Measurements from ENCODE around the gene ARHGAP15. TPM values are rescaled to one million over a fixed set of nuclear protein-coding genes. Genes with fewer than 3 reads are reported as not detected.

The ARHGAP15 gene
- total RNA-seq, 2 donors from 2014 or later, result 11.0 to 11.8 TPM

GRCh38 chr2:143345887-143346787, 216.9 kb downstream of the ARHGAP15 start:
- no peaks in the 10 kb centered on the region for H3K36me3 ChIP-seq
- no peaks in the 10 kb centered on the region for H3K4me1 ChIP-seq (ENCODE audit: control insufficient read depth in 1 of 2, low read depth in 2 of 2)
- ATAC-seq (ENCODE audit: insufficient number of reproducible peaks, low FRiP score, low read depth), result no peak
- H3K27ac ChIP-seq, result no peak overlapping the region
- TF ChIP-seq CTCF (IDR thresholded peaks at IDR 0.05), result no peak
- DNase-seq (ENCODE audit: low spot score), result no peak
- no peaks in the 10 kb centered on the region for H3K27me3 ChIP-seq (replicated peaks; ENCODE audit: insufficient read depth)
- H3K4me3 ChIP-seq, result no peak overlapping the region
- H3K9me3 ChIP-seq, result no peaks in the 10 kb centered on the region

GRCh38 chr2:143347271-143347695, 218.1 kb downstream of the ARHGAP15 start:
- no peaks in the 10 kb centered on the region for H3K36me3 ChIP-seq
- H3K27ac ChIP-seq, result no peak overlapping the region
- H3K9me3 ChIP-seq, result no peaks in the 10 kb centered on the region
- DNase-seq (ENCODE audit: low spot score) (no peak), ATAC-seq (ENCODE audit: insufficient number of reproducible peaks, low FRiP score, low read depth) (no peak)
- H3K27me3 ChIP-seq (replicated peaks; ENCODE audit: insufficient read depth), result no peaks in the 10 kb centered on the region
- no peak overlapping the region for H3K4me3 ChIP-seq
- no peak for TF ChIP-seq CTCF (IDR thresholded peaks at IDR 0.05)
- H3K4me1 ChIP-seq (ENCODE audit: control insufficient read depth in 1 of 2, low read depth in 2 of 2), result no peaks in the 10 kb centered on the region

- no peaks in the 10 kb centered on the region for H3K27me3 ChIP-seq (replicated peaks; ENCODE audit: insufficient read depth)
- TF ChIP-seq CTCF (IDR thresholded peaks at IDR 0.05), result no peak
- H3K4me3 ChIP-seq, result no peak overlapping the region
- no peaks in the 10 kb centered on the region for H3K36me3 ChIP-seq
- no peak overlapping the region for H3K27ac ChIP-seq
- H3K4me1 ChIP-seq (ENCODE audit: control insufficient read depth in 1 of 2, low read depth in 2 of 2), result no peaks in the 10 kb centered on the region
- DNase-seq (ENCODE audit: low spot score) (no peak), ATAC-seq (ENCODE audit: insufficient number of reproducible peaks, low FRiP score, low read depth) (no peak)
- H3K9me3 ChIP-seq, result no peaks in the 10 kb centered on the region
These were observed 218.7 kb downstream of the ARHGAP15 start for GRCh38 chr2:143347901-143348414.

- DNase-seq (ENCODE audit: low spot score) (no peak), ATAC-seq (ENCODE audit: insufficient number of reproducible peaks, low FRiP score, low read depth) (no peak)
- H3K27ac ChIP-seq, result no peak overlapping the region
- no peaks in the 10 kb centered on the region for H3K4me1 ChIP-seq (ENCODE audit: control insufficient read depth in 1 of 2, low read depth in 2 of 2)
- TF ChIP-seq CTCF (IDR thresholded peaks at IDR 0.05), result no peak
- no peaks in the 10 kb centered on the region for H3K36me3 ChIP-seq
- no peaks in the 10 kb centered on the region for H3K27me3 ChIP-seq (replicated peaks; ENCODE audit: insufficient read depth)
- no peak overlapping the region for H3K4me3 ChIP-seq
- H3K9me3 ChIP-seq, result no peaks in the 10 kb centered on the region
These were observed 225.0 kb downstream of the ARHGAP15 start for GRCh38 chr2:143354050-143354750.

GRCh38 chr2:143355870-143356269, 226.7 kb downstream of the ARHGAP15 start:
- no peak for TF ChIP-seq CTCF (IDR thresholded peaks at IDR 0.05)
- no peak for DNase-seq (ENCODE audit: low spot score)
- no peak overlapping the region for H3K4me3 ChIP-seq
- no peaks in the 10 kb centered on the region for H3K9me3 ChIP-seq
- no peaks in the 10 kb centered on the region for H3K4me1 ChIP-seq (ENCODE audit: control insufficient read depth in 1 of 2, low read depth in 2 of 2)
- no peaks in the 10 kb centered on the region for H3K27me3 ChIP-seq (replicated peaks; ENCODE audit: insufficient read depth)
- no peaks in the 10 kb centered on the region for H3K36me3 ChIP-seq
- ATAC-seq (ENCODE audit: insufficient number of reproducible peaks, low FRiP score, low read depth), result no peak
- H3K27ac ChIP-seq, result no peak overlapping the region

All from thoracic aorta (tissue), 2 donors.